H1 (cell line): ENCODE results near the gene NMT1. TPM values are rescaled to one million over a fixed set of nuclear protein-coding genes. Genes with fewer than 3 reads are reported as not detected.

Experiments
- CTCF ChIA-PET: fragments of 300-600 bp; sonication (Branson Sonifier 250); formaldehyde crosslinking; loops from one replicate; lab custom pipeline; 2021; ENCODE audit not compliant: partially characterized antibody; lab: Charles Lee
- POLR2A ChIA-PET: fragments of 300-600 bp; sonication (Branson Sonifier 250); formaldehyde crosslinking; loops from one replicate; lab custom pipeline; 2021; ENCODE audit warnings: inconsistent platforms; ENCODE audit not compliant: partially characterized antibody; lab: Charles Lee
- DNase-seq, 2 experiments: peaks; one replicate each; pipeline versions ENCODE4 v3.0.0 to v3.0.0-alpha.2; 2010 to 2022; ENCODE audit warnings: low spot score in 2 of 2, low read depth in 1 of 2, mixed read lengths in 1 of 2
- FAIRE-seq: peaks from 2 replicates; lab custom pipeline; 2011; peaks lifted over from hg19 to GRCh38; lab: Jason Lieb, UNC
- H2AFZ ChIP-seq: 2 replicates; pipeline ENCODE4 v1.8.1; 2012; ENCODE audit warnings: low read length, inconsistent platforms
- H2AK5ac ChIP-seq: 2 replicates; pipeline ENCODE4 v1.6.1; 2013; ENCODE audit warnings: low read depth, low read length
- H2BK120ac ChIP-seq: replicated peaks from 2 replicates; pipeline ENCODE3; 2013; ENCODE audit warnings: low read depth, low read length, inconsistent platforms
- H2BK12ac ChIP-seq: 2 replicates; pipeline ENCODE4 v1.6.1; 2013; ENCODE audit warnings: low read depth, low read length
- H2BK15ac ChIP-seq: 2 replicates; pipeline ENCODE4 v1.6.1; 2013; ENCODE audit warnings: low read length
- H2BK20ac ChIP-seq: 2 replicates; pipeline ENCODE4 v1.6.1; 2013; ENCODE audit warnings: low read length
- H2BK5ac ChIP-seq: 2 replicates; pipeline ENCODE4 v1.6.1; 2013; ENCODE audit warnings: low read depth, low read length
- H3K14ac ChIP-seq: 2 replicates; pipeline ENCODE4 v1.6.1; 2013; ENCODE audit warnings: inconsistent platforms; ENCODE audit not compliant: insufficient read length
- H3K18ac ChIP-seq: 2 replicates; pipeline ENCODE4 v1.6.1; 2013; ENCODE audit warnings: low read length; ENCODE audit errors: extremely low read depth
- H3K23ac ChIP-seq: 2 replicates; pipeline ENCODE4 v1.6.1; 2013; ENCODE audit warnings: inconsistent platforms; ENCODE audit not compliant: insufficient read length
- H3K23me2 ChIP-seq: 2 replicates; pipeline ENCODE4 v1.6.1; 2013; ENCODE audit warnings: low read depth, low read length
- H3K27ac ChIP-seq: 2 replicates; pipeline ENCODE4 v1.6.1; 2011; ENCODE audit warnings: low read depth, low read length, inconsistent platforms
- H3K27me3 ChIP-seq, 4 experiments: replicated peaks in 1 of 4; 1 replicate in 1 of 4; 2 replicates in 3 of 4; pipeline versions ENCODE4 v1.6.1 to v1.8.1; 2011 to 2013; ENCODE audit warnings: low read length in 3 of 4, mild to moderate bottlenecking in 3 of 4, inconsistent platforms in 2 of 4, mixed read lengths in 2 of 4, moderate library complexity in 1 of 4; ENCODE audit not compliant: control insufficient read depth in 3 of 4, insufficient read depth in 3 of 4; ENCODE audit errors: extremely low read depth in 1 of 4
- H3K36me3 ChIP-seq, 4 experiments: 2 replicates each; pipeline versions ENCODE4 v1.6.1 to v1.8.1; 2011 to 2013; ENCODE audit warnings: mild to moderate bottlenecking in 4 of 4, low read length in 3 of 4, moderate library complexity in 2 of 4, control low read depth in 1 of 4, inconsistent platforms in 1 of 4; ENCODE audit not compliant: insufficient read depth in 4 of 4, control insufficient read depth in 2 of 4
- H3K4ac ChIP-seq: replicated peaks from 2 replicates; pipeline ENCODE3; 2013; ENCODE audit warnings: low read length, low read depth, mixed read lengths, inconsistent platforms; ENCODE audit not compliant: insufficient read length
- H3K4me1 ChIP-seq, 4 experiments: replicated peaks in 1 of 4; 1 replicate in 1 of 4; 2 replicates in 3 of 4; pipeline versions ENCODE4 v1.6.1 to v1.8.1; 2011 to 2013; ENCODE audit warnings: low read length in 3 of 4, inconsistent platforms in 2 of 4, mixed read lengths in 1 of 4; ENCODE audit not compliant: insufficient read depth in 4 of 4, control insufficient read depth in 3 of 4
- H3K4me2 ChIP-seq, 2 experiments: 2 replicates each; pipeline versions ENCODE4 v1.6.1 to v1.8.1; 2011 to 2013; ENCODE audit warnings: low read depth in 2 of 2, low read length in 2 of 2, control low read depth in 1 of 2, inconsistent platforms in 1 of 2, mild to moderate bottlenecking in 1 of 2; ENCODE audit not compliant: insufficient read depth in 1 of 2
- H3K4me3 ChIP-seq, 4 experiments: fragments of 200-600, 300-600 bp in 1 of 4; sonication (generic), shearing (Covaris generic), sonication (Bioruptor Twin) in 1 of 4; 2 replicates each; pipeline versions ENCODE4 v1.5.1 to v1.8.1; 2011 to 2016; ENCODE audit warnings: low read length in 4 of 4, low read depth in 3 of 4, control low read depth in 2 of 4, inconsistent platforms in 2 of 4, mild to moderate bottlenecking in 2 of 4, mixed read lengths in 1 of 4, moderate library complexity in 1 of 4; ENCODE audit not compliant: insufficient read depth in 2 of 4; ENCODE audit errors: extremely low read depth in 1 of 4
- H3K56ac ChIP-seq: replicated peaks from 2 replicates; pipeline ENCODE3; 2013; ENCODE audit warnings: low read depth, mild to moderate bottlenecking, mixed read lengths, low read length, inconsistent platforms; ENCODE audit not compliant: insufficient read length
- H3K79me1 ChIP-seq: 2 replicates; pipeline ENCODE4 v1.6.1; 2013; ENCODE audit warnings: low read depth, low read length, control low read depth
- H3K79me2 ChIP-seq, 2 experiments: 2 replicates each; pipeline versions ENCODE4 v1.6.1 to v1.8.1; 2012 to 2013; ENCODE audit warnings: low read length in 2 of 2, mild to moderate bottlenecking in 2 of 2, inconsistent platforms in 1 of 2; ENCODE audit not compliant: insufficient read depth in 2 of 2, control insufficient read depth in 1 of 2
- H3K9ac ChIP-seq, 4 experiments: replicated peaks in 1 of 4; 1 replicate in 1 of 4; 2 replicates in 3 of 4; pipeline versions ENCODE4 v1.6.1 to v1.8.1; 2011 to 2013; ENCODE audit warnings: low read depth in 3 of 4, low read length in 3 of 4, control low read depth in 2 of 4, mild to moderate bottlenecking in 2 of 4, moderate library complexity in 2 of 4, inconsistent platforms in 1 of 4; ENCODE audit errors: extremely low read depth in 1 of 4
- H3K9me3 ChIP-seq, 2 experiments: 2 replicates each; pipeline versions ENCODE4 v1.6.1 to v1.8.1; 2012 to 2013; ENCODE audit warnings: mild to moderate bottlenecking in 2 of 2, moderate library complexity in 2 of 2, control low read depth in 1 of 2, inconsistent platforms in 1 of 2, low read depth in 1 of 2, low read length in 1 of 2, mixed read lengths in 1 of 2; ENCODE audit not compliant: insufficient read depth in 2 of 2
- H4K20me1 ChIP-seq, 2 experiments: replicated peaks in 1 of 2; 2 replicates each; pipeline versions ENCODE3 to v1.8.1; 2011 to 2013; ENCODE audit warnings: inconsistent platforms in 2 of 2, low read length in 2 of 2, mild to moderate bottlenecking in 1 of 2; ENCODE audit not compliant: insufficient read depth in 2 of 2, control insufficient read depth in 1 of 2
- H4K5ac ChIP-seq: 2 replicates; pipeline ENCODE4 v1.6.1; 2013; ENCODE audit warnings: low read length, low read depth, mixed read lengths, inconsistent platforms; ENCODE audit not compliant: insufficient read length
- H4K8ac ChIP-seq: 2 replicates; pipeline ENCODE4 v1.8.0; 2013; ENCODE audit warnings: mild to moderate bottlenecking, moderate library complexity, low read length, inconsistent platforms; ENCODE audit not compliant: insufficient read depth; ENCODE audit errors: extremely low read depth
- H4K91ac ChIP-seq: replicated peaks from 2 replicates; pipeline ENCODE3; 2013; ENCODE audit warnings: low read length, mixed read lengths, inconsistent platforms; ENCODE audit not compliant: insufficient read length
- CBX8 ChIP-seq: fragments of 300-800, 300-1000 bp; sonication (generic); IDR thresholded peaks from 2 replicates; pipeline ENCODE4 v1.7.1; 2016; ENCODE audit warnings: low read depth, low read length, borderline replicate concordance
- MAX ChIP-seq: IDR thresholded peaks from 2 replicates; pipeline ENCODE4 v1.6.1; 2012; ENCODE audit warnings: inconsistent platforms
- RAD21 ChIP-seq, 2 experiments: IDR thresholded peaks in 1 of 2; conservative IDR thresholded peaks in 1 of 2; 2 replicates each; pipeline ENCODE4 v1.6.1; 2011; ENCODE audit warnings: low read depth in 2 of 2, low read length in 2 of 2, improper control_type of control experiment in 1 of 2, inconsistent platforms in 1 of 2, mild to moderate bottlenecking in 1 of 2, moderate library complexity in 1 of 2
- RXRA ChIP-seq: IDR thresholded peaks from 2 replicates; pipeline ENCODE4 v1.6.1; 2011; ENCODE audit warnings: low read depth, mild to moderate bottlenecking, low read length, moderate library complexity; ENCODE audit not compliant: insufficient read depth
- SP1 ChIP-seq: IDR thresholded peaks from 2 replicates; pipeline ENCODE4 v1.6.1; 2011; ENCODE audit warnings: low read depth, low read length
- SP2 ChIP-seq: IDR thresholded peaks from 2 replicates; pipeline ENCODE4 v1.6.1; 2012; ENCODE audit warnings: mild to moderate bottlenecking, low read length, inconsistent platforms
- TAF1 ChIP-seq: IDR thresholded peaks from 2 replicates; pipeline ENCODE4 v1.6.1; 2011; ENCODE audit warnings: mild to moderate bottlenecking, low read depth, low read length
- TAF7 ChIP-seq: optimal IDR thresholded peaks from 2 replicates; pipeline ENCODE3; 2011; ENCODE audit warnings: low read depth, mild to moderate bottlenecking, inconsistent platforms, low read length, moderate library complexity, borderline replicate concordance
- TCF12 ChIP-seq: IDR thresholded peaks from 2 replicates; pipeline ENCODE4 v1.6.1; 2011; ENCODE audit warnings: low read depth, mild to moderate bottlenecking, low read length
- WGBS, 2 experiments: shearing (Covaris generic) in 1 of 2; methylation state at CpG; one replicate each; pipeline versions ENCODE4 v1.1.6 to v1.1.7; 2013 to 2015; ENCODE audit warnings: low lambda C conversion rate in 2 of 2, mixed read lengths in 2 of 2, inconsistent platforms in 1 of 2, low coverage in 1 of 2, missing lambda C conversion rate in 1 of 2; ENCODE audit not compliant: insufficient replicate concordance in 2 of 2, insufficient coverage in 1 of 2, insufficient read length in 1 of 2; ENCODE audit errors: extremely low coverage in 1 of 2, missing lambda C conversion rate in 1 of 2; 5-methylcytosine and 5-hydroxymethylcytosine counted together
- polyA plus RNA-seq, 7 experiments: library from polyadenylated mRNA; depleted of rRNA in 3 of 7; stranded (reverse) in 5 of 7; unstranded in 2 of 7; fragments of >200 nt in 5 of 7; fragments of 200-250 nt in 2 of 7; gene quantifications; 1 replicate in 5 of 7; 2 replicates in 1 of 7; 4 replicates in 1 of 7; pipeline versions ENCODE4 v1.2.1 to v1.2.3, GENCODE V29; 2011 to 2013; ENCODE audit warnings: missing spikeins in 2 of 7, mixed read lengths in 2 of 7
- total RNA-seq: library from RNA; stranded (reverse); fragmentation: NEBNext Ultra II Directional; extraction: Animal tissue kit (Norgen Biotek cat#: 25700); gene quantifications from 2 replicates; pipeline ENCODE4 v1.2.1, GENCODE V29; 2021

The NMT1 gene
- total and polyA plus RNA-seq, 2 of the 8 experiments (the other 6 are each of a cell fraction or from before 2014, with no cell fraction given) = 42.9 to 149 TPM

- Histone ChIP-seq H3K79me2 (no peaks in the 10 kb centered on the region), H2BK5ac (peak overlapping the region; percentile 7; the same call in 1 of the 2 replicates), H3K27ac (no peak overlapping the region), H2AFZ (no peak overlapping the region), H3K27me3 (no peaks in the 10 kb centered on the region), H2AK5ac (no peak overlapping the region), H2BK15ac (no peak overlapping the region), H3K79me1 (no peaks in the 10 kb centered on the region; the same call in 1 of the 2 replicates), H3K36me3 (peaks cover 0 to 9% (median under 1%) of the 10 kb centered on the region in 4 experiments; a peak in 2 of 8 replicates), H3K9ac (no peak overlapping the region), H4K8ac (peak overlapping the region; percentile 60; the same call in 1 of the 2 replicates), H3K4ac (no peak overlapping the region), H4K20me1 (peaks cover 2 to 3% of the 10 kb centered on the region in 2 experiments)
- POLR2A ChIA-PET = no interaction called here
- WGBS, 2 experiments = 89% methylated on average over 9 of the region's 9 CpGs; no CpG with 5 or more reads in 1 of the 2 experiments
- TF ChIP-seq MAX = no peak
- TF ChIP-seq TCF12 = no peak
- no peak for TF ChIP-seq CBX8
- TF ChIP-seq SP2 = no peak
- no peak for TF ChIP-seq RXRA
- TF ChIP-seq RAD21 (IDR thresholded peaks at IDR 0.05 in 1 of 2, conservative IDR thresholded peaks at IDR 0.05 in 1 of 2; ENCODE audit: low read depth in 2 of 2, low read length in 2 of 2) = no peak
- no peak for TF ChIP-seq TAF1
- TF ChIP-seq SP1 = no peak
- no peak for TF ChIP-seq TAF7
- TF ChIP-seq, all 59 proteins: peak for 0
- no peak overlapping the region for H3K14ac ChIP-seq
- H3K4me2 ChIP-seq = no peak overlapping the region
- no peak overlapping the region for H4K5ac ChIP-seq
- FAIRE-seq = no peak
- peaks cover 0 to 9% (median 4%) of the 10 kb centered on the region in 4 experiments; a peak in 3 of 7 replicates for H3K4me1 ChIP-seq
- CTCF ChIA-PET = interaction anchor here (0.5 to 3.4 kb wide), 7 partner anchors 14 to 782 kb away, joined by 3 to 25 read pairs (median 6); partner anchors contain the start of genes ACBD4 and PLCD3
- H3K23me2 ChIP-seq = no peaks in the 10 kb centered on the region
- no peak overlapping the region for H2BK20ac ChIP-seq
- H3K18ac ChIP-seq = no peak overlapping the region
- no peak overlapping the region for H4K91ac ChIP-seq
- no peak overlapping the region for H3K23ac ChIP-seq
- H2BK12ac ChIP-seq = no peak overlapping the region
- H3K56ac ChIP-seq = no peak overlapping the region
- H3K4me3 ChIP-seq = no peak overlapping the region
- H2BK120ac ChIP-seq = no peak overlapping the region
- DNase-seq = no peak
- H3K9me3 ChIP-seq = no peaks in the 10 kb centered on the region
Measured at GRCh38 chr17:45113424-45113754, 52.3 kb downstream of the NMT1 start.
